ENCODE data around the gene NECAB2.

Gene NECAB2

GRCh38 chr16:83942815-83943515, 25.1 kb upstream of the NECAB2 start:
- H3K9ac ChIP-seq (ENCODE audit: low read length) = no peak overlapping the region
- peaks cover 9% of the 10 kb centered on the region for H3K27me3 ChIP-seq (replicated peaks; ENCODE audit: insufficient read depth, low read length)
- no peaks in the 10 kb centered on the region for H3F3A ChIP-seq (ENCODE audit: insufficient read depth, low read length)
- H4K20me1 ChIP-seq (ENCODE audit: insufficient read depth, low read length) = no peaks in the 10 kb centered on the region
- no peaks in the 10 kb centered on the region for H3K9me2 ChIP-seq (replicated peaks; ENCODE audit: insufficient read depth, low read length)
- H3K4me1 ChIP-seq (ENCODE audit: low read length) = no peaks in the 10 kb centered on the region
- TF ChIP-seq CTCF (IDR thresholded peaks at IDR 0.05; ENCODE audit: low read length) (no peak), EZH2phosphoT487 (IDR thresholded peaks at IDR 0.05; ENCODE audit: low read length) (no peak), EZH2 (optimal IDR thresholded peaks at IDR 0.05; ENCODE audit: low read depth, low read length) (no peak)
- no peak overlapping the region for H2AFZ ChIP-seq (ENCODE audit: low read length)
- no peaks in the 10 kb centered on the region for H3K9me3 ChIP-seq (replicated peaks; ENCODE audit: insufficient read depth, low read length)
- DNase-seq = no peak
- H3K79me2 ChIP-seq (ENCODE audit: low read length) = no peaks in the 10 kb centered on the region
- no peaks in the 10 kb centered on the region for H3K36me3 ChIP-seq (replicated peaks; ENCODE audit: insufficient read depth, low read length)
- no peak overlapping the region for H3K4me2 ChIP-seq (ENCODE audit: low read depth, low read length)
- no peak overlapping the region for H3K4me3 ChIP-seq (ENCODE audit: low read length)
- H3K27ac ChIP-seq (ENCODE audit: low read length) = no peak overlapping the region

GRCh38 chr16:83943516-83944050, 24.5 kb upstream of the NECAB2 start:
- no peaks in the 10 kb centered on the region for H3F3A ChIP-seq (ENCODE audit: insufficient read depth, low read length)
- peaks cover 9% of the 10 kb centered on the region for H3K27me3 ChIP-seq (replicated peaks; ENCODE audit: insufficient read depth, low read length)
- H3K4me1 ChIP-seq (ENCODE audit: low read length) = no peaks in the 10 kb centered on the region
- H3K9me3 ChIP-seq (replicated peaks; ENCODE audit: insufficient read depth, low read length) = no peaks in the 10 kb centered on the region
- H2AFZ ChIP-seq (ENCODE audit: low read length) = no peak overlapping the region
- no peak overlapping the region for H3K9ac ChIP-seq (ENCODE audit: low read length)
- H3K36me3 ChIP-seq (replicated peaks; ENCODE audit: insufficient read depth, low read length) = no peaks in the 10 kb centered on the region
- no peak overlapping the region for H3K4me2 ChIP-seq (ENCODE audit: low read depth, low read length)
- TF ChIP-seq EZH2 (optimal IDR thresholded peaks at IDR 0.05; ENCODE audit: low read depth, low read length) (no peak), EZH2phosphoT487 (IDR thresholded peaks at IDR 0.05; ENCODE audit: low read length) (no peak), CTCF (IDR thresholded peaks at IDR 0.05; ENCODE audit: low read length) (no peak)
- no peaks in the 10 kb centered on the region for H3K79me2 ChIP-seq (ENCODE audit: low read length)
- no peak for DNase-seq
- no peak overlapping the region for H3K4me3 ChIP-seq (ENCODE audit: low read length)
- no peak overlapping the region for H3K27ac ChIP-seq (ENCODE audit: low read length)
- H3K9me2 ChIP-seq (replicated peaks; ENCODE audit: insufficient read depth, low read length) = no peaks in the 10 kb centered on the region
- H4K20me1 ChIP-seq (ENCODE audit: insufficient read depth, low read length) = no peaks in the 10 kb centered on the region

GRCh38 chr16:83945587-83945986, 22.5 kb upstream of the NECAB2 start:
- no peaks in the 10 kb centered on the region for H3K4me1 ChIP-seq (ENCODE audit: low read length)
- no peak overlapping the region for H2AFZ ChIP-seq (ENCODE audit: low read length)
- peaks cover 9% of the 10 kb centered on the region for H3K27me3 ChIP-seq (replicated peaks; ENCODE audit: insufficient read depth, low read length)
- no peak overlapping the region for H3K4me3 ChIP-seq (ENCODE audit: low read length)
- no peaks in the 10 kb centered on the region for H3K79me2 ChIP-seq (ENCODE audit: low read length)
- no peaks in the 10 kb centered on the region for H3F3A ChIP-seq (ENCODE audit: insufficient read depth, low read length)
- H3K27ac ChIP-seq (ENCODE audit: low read length) = no peak overlapping the region
- no peak overlapping the region for H3K9ac ChIP-seq (ENCODE audit: low read length)
- DNase-seq = no peak
- H3K36me3 ChIP-seq (replicated peaks; ENCODE audit: insufficient read depth, low read length) = no peaks in the 10 kb centered on the region
- H3K9me3 ChIP-seq (replicated peaks; ENCODE audit: insufficient read depth, low read length) = no peaks in the 10 kb centered on the region
- H3K9me2 ChIP-seq (replicated peaks; ENCODE audit: insufficient read depth, low read length) = no peaks in the 10 kb centered on the region
- H3K4me2 ChIP-seq (ENCODE audit: low read depth, low read length) = no peak overlapping the region
- H4K20me1 ChIP-seq (ENCODE audit: insufficient read depth, low read length) = no peaks in the 10 kb centered on the region
- TF ChIP-seq EZH2phosphoT487 (IDR thresholded peaks at IDR 0.05; ENCODE audit: low read length) (no peak), CTCF (IDR thresholded peaks at IDR 0.05; ENCODE audit: low read length) (no peak), EZH2 (optimal IDR thresholded peaks at IDR 0.05; ENCODE audit: low read depth, low read length) (no peak)
